C4-2B (cell line): ENCODE measurements around the gene HCRTR2.

Experiments
- ZFX ChIP-seq: fragments of 450-650 bp; IDR thresholded peaks from 2 replicates; pipeline ENCODE4 v1.6.1; 2017
- TF ChIP-seq, protein P1 (sequence below): fragments of 450-650 bp; conservative IDR thresholded peaks from 2 replicates; pipeline ENCODE4 v1.5.1; 2017; ENCODE audit warnings: mild to moderate bottlenecking

DNA sequence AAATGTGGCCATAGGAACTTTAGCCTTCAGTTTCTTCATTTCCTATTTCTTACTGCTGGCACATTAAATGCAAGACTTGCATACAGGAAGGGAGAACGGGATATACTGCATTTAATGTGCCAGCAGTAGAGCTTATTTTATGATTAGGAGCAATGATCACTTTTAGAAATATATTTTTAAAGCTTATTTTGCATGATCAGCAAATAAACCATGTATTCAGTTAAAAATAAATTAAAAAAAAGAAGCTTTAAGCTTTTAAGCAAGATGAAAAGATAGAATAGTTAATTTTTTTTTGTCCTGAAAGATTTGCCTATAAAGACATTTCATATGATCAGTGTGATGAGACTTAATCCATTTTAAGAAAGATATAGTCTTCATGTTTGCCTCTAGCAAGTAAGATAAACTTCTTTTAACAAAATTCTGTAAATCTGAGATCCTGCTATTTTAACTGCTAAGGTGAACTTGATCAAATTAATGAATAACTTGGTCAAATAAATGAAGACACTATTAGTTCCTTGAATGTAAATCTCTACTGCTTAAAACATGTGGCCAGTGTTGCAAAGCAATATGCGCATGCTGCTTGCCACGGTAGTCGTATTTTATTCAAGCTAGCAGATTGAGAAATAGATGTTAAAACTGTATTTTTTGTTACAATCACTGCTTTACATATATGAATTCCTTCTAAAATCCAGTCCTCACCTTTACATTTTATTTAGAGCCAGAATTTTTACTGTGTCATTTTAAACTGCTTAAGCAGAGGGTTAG is 36.2 kb upstream of the HCRTR2 start:
- TF ChIP-seq, protein P1, sequence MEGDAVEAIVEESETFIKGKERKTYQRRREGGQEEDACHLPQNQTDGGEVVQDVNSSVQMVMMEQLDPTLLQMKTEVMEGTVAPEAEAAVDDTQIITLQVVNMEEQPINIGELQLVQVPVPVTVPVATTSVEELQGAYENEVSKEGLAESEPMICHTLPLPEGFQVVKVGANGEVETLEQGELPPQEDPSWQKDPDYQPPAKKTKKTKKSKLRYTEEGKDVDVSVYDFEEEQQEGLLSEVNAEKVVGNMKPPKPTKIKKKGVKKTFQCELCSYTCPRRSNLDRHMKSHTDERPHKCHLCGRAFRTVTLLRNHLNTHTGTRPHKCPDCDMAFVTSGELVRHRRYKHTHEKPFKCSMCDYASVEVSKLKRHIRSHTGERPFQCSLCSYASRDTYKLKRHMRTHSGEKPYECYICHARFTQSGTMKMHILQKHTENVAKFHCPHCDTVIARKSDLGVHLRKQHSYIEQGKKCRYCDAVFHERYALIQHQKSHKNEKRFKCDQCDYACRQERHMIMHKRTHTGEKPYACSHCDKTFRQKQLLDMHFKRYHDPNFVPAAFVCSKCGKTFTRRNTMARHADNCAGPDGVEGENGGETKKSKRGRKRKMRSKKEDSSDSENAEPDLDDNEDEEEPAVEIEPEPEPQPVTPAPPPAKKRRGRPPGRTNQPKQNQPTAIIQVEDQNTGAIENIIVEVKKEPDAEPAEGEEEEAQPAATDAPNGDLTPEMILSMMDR, result no peak
- no peak for TF ChIP-seq ZFX
